Smooth muscle cell (in vitro differentiated cells): ENCODE results near the gene SYNM. TPM values are rescaled to one million over a fixed set of nuclear protein-coding genes. Genes with fewer than 3 reads are reported as not detected.

ENCODE experiments used
- DNase-seq: peaks from one replicate; lab custom pipeline; 2025; ENCODE audit not compliant: unreplicated experiment; lab: John Stamatoyannopoulos, UW
- H2AFZ ChIP-seq: fragments of 200-600 bp; sonication (generic); 2 replicates; pipeline ENCODE4 v1.6.0; 2016; ENCODE audit warnings: antibody characterized with exemption, low read depth, mild to moderate bottlenecking
- H3F3A ChIP-seq: fragments of 200-600 bp; sonication (generic); 2 replicates; pipeline ENCODE4 v1.6.0; 2017; ENCODE audit warnings: antibody characterized with exemption, low read depth
- H3K27ac ChIP-seq: fragments of 200-600 bp; sonication (generic); 2 replicates; pipeline ENCODE4 v1.5.1; 2016; ENCODE audit warnings: low read depth, mild to moderate bottlenecking
- H3K27me3 ChIP-seq: fragments of 200-600 bp; sonication (generic); 2 replicates; pipeline ENCODE4 v1.6.1; 2016; ENCODE audit warnings: low read depth, mild to moderate bottlenecking
- H3K36me3 ChIP-seq: fragments of 200-600 bp; sonication (generic); 2 replicates; pipeline ENCODE4 v1.5.1; 2016; ENCODE audit warnings: low read depth
- H3K4me1 ChIP-seq: fragments of 200-600 bp; sonication (generic); 2 replicates; pipeline ENCODE4 v1.5.1; 2016; ENCODE audit warnings: low read depth
- H3K4me2 ChIP-seq: fragments of 200-600 bp; sonication (generic); 2 replicates; pipeline ENCODE4 v1.6.0; 2016; ENCODE audit warnings: mild to moderate bottlenecking
- H3K4me3 ChIP-seq: fragments of 200-600 bp; sonication (generic); 2 replicates; pipeline ENCODE4 v1.5.1; 2016; ENCODE audit warnings: mild to moderate bottlenecking
- H3K79me2 ChIP-seq: fragments of 200-600 bp; sonication (generic); 2 replicates; pipeline ENCODE4 v1.6.0; 2016; ENCODE audit warnings: low read depth, mild to moderate bottlenecking
- H3K9ac ChIP-seq: fragments of 200-600 bp; sonication (generic); 2 replicates; pipeline ENCODE4 v1.6.0; 2016; ENCODE audit warnings: low read depth
- H3K9me3 ChIP-seq: fragments of 200-600 bp; sonication (generic); replicated peaks from 2 replicates; pipeline ENCODE4 v1.5.1; 2016; ENCODE audit warnings: low read depth
- H4K20me1 ChIP-seq: fragments of 200-600 bp; sonication (generic); 2 replicates; pipeline ENCODE4 v1.6.0; 2016; ENCODE audit warnings: low read depth
- WGBS: methylation state at CpG from one replicate; pipeline ENCODE4 v1.1.7; 2016; ENCODE audit warnings: low lambda C conversion rate; 5-methylcytosine and 5-hydroxymethylcytosine counted together
- polyA plus RNA-seq: library from polyadenylated mRNA; unstranded; fragments of >200 nt; fragmentation: Nextera tagmentation; extraction: Ambion mirVana; gene quantifications from 2 replicates; pipeline ENCODE4 v1.2.1, GENCODE V29; 2016
- total RNA-seq: library from RNA; depleted of rRNA; stranded (reverse); fragments of >200 nt; gene quantifications from 2 replicates; pipeline ENCODE4 v1.2.3, GENCODE V29; 2014
- TF ChIP-seq, protein P1 (sequence below): fragments of 200-600 bp; sonication (generic); IDR thresholded peaks from 2 replicates; pipeline ENCODE4 v1.5.1; 2017; ENCODE audit warnings: borderline replicate concordance, mild to moderate bottlenecking, antibody characterized with exemption; ENCODE audit not compliant: insufficient read depth, poor library complexity, severe bottlenecking

Gene SYNM
- total and polyA plus RNA-seq, 2 experiments from 2014 or later, result 1.3 to 3.0 TPM

DNA sequence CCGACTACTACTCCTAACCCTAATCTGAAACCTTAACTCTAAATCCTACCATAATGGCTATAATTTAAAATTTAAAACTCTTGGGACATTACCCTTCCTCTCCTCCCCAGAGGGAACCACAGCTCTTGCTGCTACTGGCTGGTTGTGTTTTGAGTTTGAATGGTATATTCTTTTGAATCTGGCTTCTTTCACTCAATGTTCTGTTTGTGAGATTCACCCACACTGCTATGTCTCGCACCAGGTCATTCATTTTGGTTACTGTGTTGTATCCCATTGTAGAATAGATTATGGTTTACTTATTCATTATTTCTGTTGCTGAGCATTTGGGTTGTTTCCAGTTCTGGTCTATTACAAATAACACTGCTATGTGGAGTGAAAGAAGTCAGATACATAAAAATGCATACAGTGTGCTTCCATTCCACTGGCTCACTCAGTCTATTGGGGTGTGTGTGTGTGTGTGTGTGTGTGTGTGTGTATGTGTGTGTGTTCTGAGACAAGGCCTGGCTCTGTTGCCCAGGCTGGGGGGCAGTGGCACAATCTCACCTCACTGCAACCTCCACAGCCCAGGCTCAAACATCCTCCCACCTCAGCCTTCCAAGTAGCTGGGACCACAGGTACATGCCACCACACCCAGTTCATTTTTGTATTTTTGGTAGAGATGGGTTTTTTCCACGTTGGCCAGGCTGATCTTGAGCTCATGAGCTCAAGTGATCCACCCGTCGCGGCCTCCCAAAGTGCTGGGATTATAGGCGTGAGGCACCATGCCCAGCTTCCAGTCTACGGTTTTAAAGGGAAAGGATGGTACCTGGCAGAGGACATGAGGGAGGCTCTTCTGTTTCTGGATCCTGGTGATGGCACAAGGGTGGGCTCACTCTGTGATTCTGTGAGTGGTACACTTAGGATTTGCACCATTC is 19.2 kb upstream of the SYNM start:
- 96% methylated on average over 8 of the region's 8 CpGs for WGBS
- H3K4me2 ChIP-seq, result no peak overlapping the region
- H3K9me3 ChIP-seq, result no peaks in the 10 kb centered on the region
- no peaks in the 10 kb centered on the region for H3K79me2 ChIP-seq
- H3K4me3 ChIP-seq, result no peak overlapping the region
- H3K36me3 ChIP-seq, result no peaks in the 10 kb centered on the region
- TF ChIP-seq, protein P1, sequence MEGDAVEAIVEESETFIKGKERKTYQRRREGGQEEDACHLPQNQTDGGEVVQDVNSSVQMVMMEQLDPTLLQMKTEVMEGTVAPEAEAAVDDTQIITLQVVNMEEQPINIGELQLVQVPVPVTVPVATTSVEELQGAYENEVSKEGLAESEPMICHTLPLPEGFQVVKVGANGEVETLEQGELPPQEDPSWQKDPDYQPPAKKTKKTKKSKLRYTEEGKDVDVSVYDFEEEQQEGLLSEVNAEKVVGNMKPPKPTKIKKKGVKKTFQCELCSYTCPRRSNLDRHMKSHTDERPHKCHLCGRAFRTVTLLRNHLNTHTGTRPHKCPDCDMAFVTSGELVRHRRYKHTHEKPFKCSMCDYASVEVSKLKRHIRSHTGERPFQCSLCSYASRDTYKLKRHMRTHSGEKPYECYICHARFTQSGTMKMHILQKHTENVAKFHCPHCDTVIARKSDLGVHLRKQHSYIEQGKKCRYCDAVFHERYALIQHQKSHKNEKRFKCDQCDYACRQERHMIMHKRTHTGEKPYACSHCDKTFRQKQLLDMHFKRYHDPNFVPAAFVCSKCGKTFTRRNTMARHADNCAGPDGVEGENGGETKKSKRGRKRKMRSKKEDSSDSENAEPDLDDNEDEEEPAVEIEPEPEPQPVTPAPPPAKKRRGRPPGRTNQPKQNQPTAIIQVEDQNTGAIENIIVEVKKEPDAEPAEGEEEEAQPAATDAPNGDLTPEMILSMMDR, result no peak
- H3K4me1 ChIP-seq, result no peaks in the 10 kb centered on the region
- DNase-seq, result no peak
- H3K27ac ChIP-seq, result no peak overlapping the region
- no peaks in the 10 kb centered on the region for H4K20me1 ChIP-seq
- no peak overlapping the region for H2AFZ ChIP-seq
- no peak overlapping the region for H3K9ac ChIP-seq
- H3K27me3 ChIP-seq, result no peaks in the 10 kb centered on the region
- H3F3A ChIP-seq, result no peaks in the 10 kb centered on the region

DNA sequence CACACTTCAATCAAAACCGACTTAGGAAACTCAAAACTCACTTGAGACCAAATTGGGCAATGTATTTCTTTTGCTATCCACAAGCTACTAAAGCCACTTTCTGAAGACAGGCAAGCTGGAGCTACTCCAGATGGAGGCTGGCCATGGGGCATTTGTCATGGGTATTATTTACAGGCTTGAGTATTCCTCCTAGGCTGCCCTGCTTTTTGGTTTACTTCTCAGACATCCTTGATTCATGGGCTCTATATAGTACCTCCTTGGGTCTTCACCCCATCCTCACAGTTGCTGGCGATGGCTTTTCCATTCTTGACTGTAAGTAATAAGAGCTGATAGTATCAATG is 18.6 kb upstream of the SYNM start:
- Histone ChIP-seq H3K4me3 (no peak overlapping the region), H3K4me2 (no peak overlapping the region), H3K27me3 (no peaks in the 10 kb centered on the region), H3K79me2 (no peaks in the 10 kb centered on the region), H3K9me3 (no peaks in the 10 kb centered on the region), H3K27ac (no peak overlapping the region), H4K20me1 (no peaks in the 10 kb centered on the region), H3K9ac (no peak overlapping the region), H2AFZ (no peak overlapping the region), H3F3A (no peaks in the 10 kb centered on the region), H3K4me1 (no peaks in the 10 kb centered on the region), H3K36me3 (no peaks in the 10 kb centered on the region)
- 98% methylated on average over 2 of the region's 2 CpGs for WGBS
- DNase-seq, result no peak
- TF ChIP-seq, protein P1, result no peak

DNA sequence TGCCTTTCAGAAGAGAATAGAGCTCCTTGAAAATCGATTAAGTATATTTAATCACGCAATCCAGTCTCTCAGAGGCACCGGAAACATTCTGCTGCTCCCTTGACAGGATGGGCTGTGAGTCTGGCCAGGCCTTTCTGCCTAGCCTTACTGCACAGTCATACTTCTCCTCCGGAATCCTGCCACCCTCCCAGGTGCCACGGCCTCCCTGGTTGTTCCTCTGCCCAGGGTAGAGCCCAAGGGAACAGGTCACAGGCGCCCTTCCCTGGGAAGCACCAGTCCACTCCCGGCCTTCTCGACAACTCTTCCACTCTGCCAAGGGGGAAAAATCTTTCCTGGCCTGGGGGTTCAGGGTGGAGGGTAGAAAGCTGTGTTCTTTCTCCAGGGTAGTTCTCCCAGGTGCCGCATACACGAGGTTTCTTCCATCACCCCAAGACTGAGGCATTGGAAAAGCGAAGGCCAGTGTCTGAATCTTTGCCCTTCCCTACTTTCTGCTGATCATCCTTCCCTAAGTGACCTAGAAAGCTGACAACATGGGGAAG is 17.4 kb upstream of the SYNM start:
- TF ChIP-seq, protein P1, result no peak
- 93% methylated on average over 11 of the region's 11 CpGs for WGBS
- no peaks in the 10 kb centered on the region for H3K79me2 ChIP-seq

More for the DNA sequence above, 17.4 kb upstream of the SYNM start:
- Histone ChIP-seq H3K4me3 (no peak overlapping the region), H3K27me3 (no peaks in the 10 kb centered on the region), H3F3A (no peaks in the 10 kb centered on the region), H3K4me1 (no peaks in the 10 kb centered on the region), H3K9me3 (no peaks in the 10 kb centered on the region), H2AFZ (no peak overlapping the region), H3K27ac (no peak overlapping the region), H3K36me3 (no peaks in the 10 kb centered on the region), H3K9ac (no peak overlapping the region), H4K20me1 (no peaks in the 10 kb centered on the region), H3K4me2 (no peak overlapping the region)
- no peak for DNase-seq
